Measurements from ENCODE around the gene TMEM120A. TPM values are rescaled to one million over a fixed set of nuclear protein-coding genes. Genes with fewer than 3 reads are reported as not detected.

TMEM120A gene
- total and polyA plus RNA-seq, 4 donors: 15.7 to 90.1 (median 57.6) TPM

GRCh38 chr7:75957021-75957736 lies 37.2 kb downstream of the TMEM120A start:
- Histone ChIP-seq H3K9ac (ENCODE audit: insufficient read depth in 1 of 2, low read length in 2 of 2) (no peak overlapping the region), H3K4me1 (ENCODE audit: control insufficient read depth in 5 of 5, insufficient read depth in 5 of 5, low read length in 5 of 5) (peaks cover 0 to 3% (median 0%) of the 10 kb centered on the region in 5 donors), H3K36me3 (ENCODE audit: control insufficient read depth in 4 of 4, insufficient read depth in 4 of 4, low read length in 4 of 4) (peaks cover 9 to 31% (median 19%) of the 10 kb centered on the region in 4 donors), H3K27ac (ENCODE audit: low read depth in 1 of 2, low read length in 1 of 2) (peak overlapping the region in 1 of 2 donors; percentile 81), H3K4me3 (no peak overlapping the region), H3K9me3 (ENCODE audit: control insufficient read depth in 4 of 4, insufficient read depth in 3 of 4, low read length in 3 of 4) (no peaks in the 10 kb centered on the region), H3K27me3 (ENCODE audit: control insufficient read depth in 3 of 3, insufficient read depth in 3 of 3, low read length in 2 of 3) (no peaks in the 10 kb centered on the region)
- 68 to 69% methylated on average over 16 of the region's 16 CpGs for WGBS, 2 donors
- DNase-seq (peak in 2 of 3 donors; percentile 13 to 32), ATAC-seq (ENCODE audit: insufficient read depth, low FRiP score) (peak; percentile 77)
- TF ChIP-seq CTCF (IDR thresholded peaks at IDR 0.05; ENCODE audit: control extremely low read depth, extremely low read depth): no peak

- DNase-seq: peak in 1 of 3 donors; percentile 8
Observed at GRCh38 chr7:75955331-75955955, 39.0 kb downstream of the TMEM120A start.

GRCh38 chr7:75953931-75954330 lies 40.5 kb downstream of the TMEM120A start:
- H3K36me3 ChIP-seq (ENCODE audit: control insufficient read depth in 4 of 4, insufficient read depth in 4 of 4, low read length in 4 of 4): peaks cover 9 to 23% (median 16%) of the 10 kb centered on the region in 4 donors
- ATAC-seq (ENCODE audit: insufficient read depth, low FRiP score) (no peak), DNase-seq (no peak)
- H3K27ac ChIP-seq (ENCODE audit: low read depth in 1 of 2, low read length in 1 of 2): peak overlapping the region in 1 of 2 donors; percentile 68
- no peak overlapping the region for H3K9ac ChIP-seq (ENCODE audit: insufficient read depth in 1 of 2, low read length in 2 of 2)
- no peaks in the 10 kb centered on the region for H3K27me3 ChIP-seq (ENCODE audit: control insufficient read depth in 3 of 3, insufficient read depth in 3 of 3, low read length in 2 of 3)
- H3K4me3 ChIP-seq: no peak overlapping the region
- no peak for TF ChIP-seq CTCF (IDR thresholded peaks at IDR 0.05; ENCODE audit: control extremely low read depth, extremely low read depth)
- H3K4me1 ChIP-seq (ENCODE audit: control insufficient read depth in 5 of 5, insufficient read depth in 5 of 5, low read length in 5 of 5): peaks cover 0 to 7% (median 0%) of the 10 kb centered on the region in 5 donors
- no peaks in the 10 kb centered on the region for H3K9me3 ChIP-seq (ENCODE audit: control insufficient read depth in 4 of 4, insufficient read depth in 3 of 4, low read length in 3 of 4)
- WGBS, 2 donors: 50 to 76% methylated on average over 11 of the region's 11 CpGs

More at GRCh38 chr7:75955331-75955955, 39.0 kb downstream of the TMEM120A start:
- no peak for TF ChIP-seq CTCF (IDR thresholded peaks at IDR 0.05; ENCODE audit: control extremely low read depth, extremely low read depth)
- WGBS, 2 donors: 96 to 98% methylated on average over 12 of the region's 12 CpGs
- H3K27me3 ChIP-seq (ENCODE audit: control insufficient read depth in 3 of 3, insufficient read depth in 3 of 3, low read length in 2 of 3): no peaks in the 10 kb centered on the region
- peaks cover 0 to 3% (median 0%) of the 10 kb centered on the region in 5 donors for H3K4me1 ChIP-seq (ENCODE audit: control insufficient read depth in 5 of 5, insufficient read depth in 5 of 5, low read length in 5 of 5)
- ATAC-seq (ENCODE audit: insufficient read depth, low FRiP score): no peak
- H3K9me3 ChIP-seq (ENCODE audit: control insufficient read depth in 4 of 4, insufficient read depth in 3 of 4, low read length in 3 of 4): no peaks in the 10 kb centered on the region
- peaks cover 9 to 23% (median 18%) of the 10 kb centered on the region in 4 donors for H3K36me3 ChIP-seq (ENCODE audit: control insufficient read depth in 4 of 4, insufficient read depth in 4 of 4, low read length in 4 of 4)
- no peak overlapping the region for H3K9ac ChIP-seq (ENCODE audit: insufficient read depth in 1 of 2, low read length in 2 of 2)
- H3K27ac ChIP-seq (ENCODE audit: low read depth in 1 of 2, low read length in 1 of 2): peak overlapping the region in 1 of 2 donors; percentile 26
- no peak overlapping the region for H3K4me3 ChIP-seq

All from lung (tissue), 12 donors.